HCEC 1CT (cell line): ENCODE measurements around the gene MYL10.
"Not testable (repeated sequence)": the region's sequence is repeated elsewhere in the genome, so short reads cannot be mapped to it uniquely, and the experiment has no call there.

Experiments used
- DNase-seq: peaks from one replicate; pipeline ENCODE4 v3.0.0-alpha.2; 2017

The MYL10 gene

DNA sequence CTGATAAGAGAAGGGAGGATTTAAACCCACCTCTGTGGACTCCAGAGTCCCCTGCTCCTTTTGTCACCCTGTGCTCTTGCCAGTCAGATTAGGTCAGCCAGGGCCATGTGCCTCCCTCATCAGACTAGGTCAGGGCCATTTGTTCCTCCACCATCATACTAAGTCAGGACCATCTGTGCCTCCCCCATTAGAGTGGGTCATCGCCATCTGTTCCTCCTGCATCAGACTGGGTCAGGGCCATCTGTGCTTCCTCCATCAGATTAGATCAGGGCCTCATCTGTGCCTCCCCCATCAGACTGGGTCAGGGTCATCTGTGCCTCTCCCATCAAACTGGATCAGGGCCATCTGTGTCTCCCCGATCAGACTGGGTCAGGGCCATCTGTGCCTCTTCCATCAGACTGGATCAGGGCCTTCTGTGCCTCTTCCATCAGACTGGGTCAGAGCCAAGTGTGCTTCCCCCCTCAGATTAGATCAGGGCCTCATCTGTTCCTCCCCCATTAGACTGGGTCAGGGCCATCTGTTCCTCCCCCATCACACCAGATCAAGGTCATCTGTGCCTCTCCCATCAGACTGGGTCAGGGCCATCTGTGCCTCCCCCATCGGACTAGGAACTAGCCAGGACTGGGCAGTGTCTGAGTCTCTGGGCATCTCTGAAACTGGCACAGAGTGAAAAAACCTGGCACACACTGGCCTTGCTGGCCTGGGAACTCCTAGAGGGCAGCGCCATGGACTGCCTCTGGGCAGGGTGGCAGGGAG is 11.5 kb downstream of the MYL10 start:
- no peak for DNase-seq

DNA sequence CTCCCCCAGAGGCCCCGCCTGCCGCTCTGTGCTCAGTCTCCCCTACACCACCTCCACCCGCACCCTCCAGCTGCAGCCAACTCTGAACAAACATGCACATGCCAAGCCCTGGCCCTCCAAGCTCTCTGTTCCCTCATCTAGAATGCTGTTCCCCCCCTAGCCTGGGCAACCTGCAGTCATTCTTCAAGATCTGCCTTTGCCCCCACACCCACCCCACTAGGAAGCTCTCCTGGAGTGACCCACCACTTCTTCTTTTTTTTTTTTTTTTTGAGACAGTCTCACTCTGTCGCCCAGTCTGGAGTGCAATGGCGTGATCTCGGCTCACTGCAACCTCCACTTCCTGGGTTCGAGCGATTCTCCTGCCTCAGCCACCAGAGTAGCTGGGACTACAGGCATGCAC is 13.7 kb downstream of the MYL10 start:
- no peak for DNase-seq

DNA sequence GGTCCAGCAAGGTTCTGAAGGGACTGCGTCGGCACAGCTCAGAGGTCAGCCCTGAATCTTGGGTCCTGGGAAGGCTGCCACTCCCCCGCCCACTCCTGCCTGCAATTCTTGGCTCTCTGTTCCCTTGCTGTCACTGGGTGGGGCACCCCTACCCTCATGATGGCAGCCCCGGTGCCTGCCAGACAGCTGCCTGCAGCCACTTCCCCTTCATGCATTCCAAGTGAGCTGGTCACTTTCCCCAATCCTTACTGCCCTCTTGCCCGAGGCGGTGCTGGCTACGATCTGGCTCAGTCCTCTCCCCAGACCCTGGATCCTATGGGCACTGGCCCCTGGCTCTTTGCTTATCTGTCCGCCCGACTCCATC is 14.2 kb downstream of the MYL10 start:
- no peak for DNase-seq

DNA sequence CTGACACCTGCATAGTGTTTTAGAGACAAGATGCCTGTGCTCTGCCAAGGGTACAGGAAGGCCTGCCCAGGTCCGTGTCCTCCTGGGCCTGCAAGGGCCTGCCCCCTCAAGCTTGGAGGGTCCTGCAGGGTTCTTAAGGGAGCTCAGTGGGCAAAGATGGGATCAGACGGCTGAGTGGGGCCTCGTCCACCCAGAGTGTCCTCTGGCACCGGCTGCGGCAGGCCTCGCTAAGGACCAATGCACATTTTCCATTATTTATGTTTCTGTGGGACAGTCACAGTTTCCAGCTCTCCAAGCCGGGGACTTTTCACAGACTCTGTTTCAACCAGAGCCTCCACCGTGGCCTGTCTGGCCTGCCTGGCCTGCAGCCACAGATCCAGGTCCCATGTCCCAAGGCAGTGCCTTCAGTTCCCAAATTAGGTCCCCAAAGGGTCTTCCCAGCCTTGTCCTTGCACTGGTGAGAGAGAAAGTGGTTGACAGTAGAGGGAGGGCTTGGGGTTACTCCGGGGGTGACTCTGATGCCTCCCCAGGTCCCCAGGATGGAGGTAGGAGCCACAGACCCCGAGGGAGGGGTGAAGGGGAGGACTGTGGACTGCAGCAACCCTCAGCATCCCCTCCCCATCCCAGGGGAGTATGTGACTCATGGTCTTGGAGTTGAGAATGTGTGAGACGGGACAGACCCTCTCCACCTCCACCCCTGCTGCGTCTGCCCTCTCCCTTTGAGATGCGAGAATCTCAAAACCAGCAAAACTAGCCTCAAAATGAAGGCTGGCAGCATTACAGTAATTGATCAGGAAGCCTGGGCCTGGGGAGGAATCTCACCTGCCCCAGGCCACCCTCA is 14.8 kb downstream of the MYL10 start:
- DNase-seq: no peak

DNA sequence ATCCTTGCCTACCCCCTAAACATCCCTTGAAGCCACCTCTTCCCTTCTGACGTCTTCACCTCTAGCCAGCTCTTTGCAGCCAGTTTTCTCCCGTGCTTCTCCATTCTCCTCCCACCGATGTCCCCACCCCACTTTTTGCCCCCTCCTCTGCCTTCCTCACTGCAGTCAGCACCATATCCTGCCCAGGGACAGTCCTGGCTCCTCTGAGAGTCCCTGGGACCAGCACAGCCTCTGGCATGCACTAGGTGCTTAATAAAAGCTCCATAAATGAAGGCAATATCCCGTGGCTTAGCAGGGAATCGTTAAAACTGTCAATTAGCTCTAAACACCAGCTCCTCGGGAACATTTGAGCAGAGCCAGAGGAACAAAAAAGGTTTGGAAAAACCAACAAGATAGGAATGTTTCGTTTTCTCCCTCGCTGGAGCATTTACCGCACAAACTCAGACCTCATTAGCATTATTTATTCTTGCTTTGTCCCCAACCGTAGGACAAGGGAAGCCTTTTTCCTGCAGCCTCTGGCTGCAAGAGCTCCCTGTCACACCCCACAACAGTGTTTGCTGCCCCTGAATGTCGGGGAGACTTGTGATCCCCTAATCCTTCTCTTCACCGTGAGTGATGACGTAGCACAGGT is 16.1 kb downstream of the MYL10 start:
- no peak for DNase-seq

DNA sequence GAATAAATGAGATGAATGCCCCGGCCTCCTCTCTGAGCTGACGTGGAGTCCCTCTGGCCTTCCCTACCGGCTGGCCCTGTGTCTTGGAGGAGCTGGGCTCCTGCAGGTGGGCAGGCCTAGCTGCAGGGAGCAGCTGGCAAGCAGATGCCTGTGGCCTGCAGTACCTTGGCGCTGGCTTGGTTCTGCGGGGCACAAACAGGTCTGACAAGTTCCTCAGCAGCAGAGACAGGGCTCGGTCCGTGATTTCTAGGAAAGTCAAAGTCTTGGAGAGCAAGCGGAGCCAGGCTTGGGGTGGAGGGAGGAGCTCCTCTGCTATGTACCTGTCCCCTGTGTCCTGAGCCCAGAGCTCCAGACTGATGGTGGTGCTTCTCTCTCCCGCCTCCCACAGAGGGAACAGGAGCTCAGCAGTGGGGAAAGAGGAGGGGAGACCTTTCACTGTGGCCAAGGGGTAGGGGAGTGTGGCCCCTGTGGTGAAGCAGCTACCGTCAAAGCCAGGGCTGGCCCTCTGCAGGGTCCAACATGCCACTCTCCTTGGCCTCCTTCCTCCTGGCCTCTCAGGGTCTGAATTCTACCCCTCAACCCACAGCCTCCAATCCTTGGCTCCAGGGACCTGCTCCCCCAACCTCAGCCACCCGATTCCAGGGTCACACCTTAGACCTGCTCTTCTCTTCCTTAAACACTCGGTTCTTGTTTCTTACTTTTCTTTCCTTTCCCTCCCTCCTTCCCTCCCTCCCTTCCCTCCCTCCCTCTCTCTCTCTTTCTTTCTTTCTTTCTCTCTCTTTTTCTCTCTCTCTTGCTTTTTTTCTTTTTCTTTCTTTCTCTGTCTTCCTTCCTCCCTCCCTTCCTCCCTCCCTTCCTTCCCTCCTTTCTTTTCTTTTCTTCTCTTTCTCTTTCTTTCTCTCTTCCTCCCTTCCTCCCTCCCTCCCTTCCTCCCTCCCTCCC is 20.1 kb downstream of the MYL10 start:
- no peak for DNase-seq

DNA sequence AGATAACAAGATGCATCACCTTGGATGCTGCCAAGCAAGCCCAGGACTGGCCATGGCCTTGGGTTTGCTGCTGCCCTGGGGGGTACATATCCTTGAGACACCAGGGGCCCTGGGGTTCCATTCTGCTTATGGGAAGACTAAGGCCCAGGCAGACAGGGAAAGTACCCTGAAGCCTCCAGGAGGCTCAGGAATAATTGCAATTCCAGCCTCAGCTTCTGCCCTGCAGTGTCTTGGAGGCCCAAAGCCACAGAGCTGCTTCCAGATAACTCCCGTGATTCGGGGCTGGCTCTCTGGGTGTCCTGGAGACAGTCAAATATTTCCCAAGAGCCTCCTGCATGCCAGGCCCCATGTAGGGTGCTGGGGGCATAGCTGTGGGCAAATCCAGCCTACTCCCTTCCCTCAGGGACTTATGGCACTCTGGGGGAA is 22.6 kb downstream of the MYL10 start:
- DNase-seq: no peak

DNA sequence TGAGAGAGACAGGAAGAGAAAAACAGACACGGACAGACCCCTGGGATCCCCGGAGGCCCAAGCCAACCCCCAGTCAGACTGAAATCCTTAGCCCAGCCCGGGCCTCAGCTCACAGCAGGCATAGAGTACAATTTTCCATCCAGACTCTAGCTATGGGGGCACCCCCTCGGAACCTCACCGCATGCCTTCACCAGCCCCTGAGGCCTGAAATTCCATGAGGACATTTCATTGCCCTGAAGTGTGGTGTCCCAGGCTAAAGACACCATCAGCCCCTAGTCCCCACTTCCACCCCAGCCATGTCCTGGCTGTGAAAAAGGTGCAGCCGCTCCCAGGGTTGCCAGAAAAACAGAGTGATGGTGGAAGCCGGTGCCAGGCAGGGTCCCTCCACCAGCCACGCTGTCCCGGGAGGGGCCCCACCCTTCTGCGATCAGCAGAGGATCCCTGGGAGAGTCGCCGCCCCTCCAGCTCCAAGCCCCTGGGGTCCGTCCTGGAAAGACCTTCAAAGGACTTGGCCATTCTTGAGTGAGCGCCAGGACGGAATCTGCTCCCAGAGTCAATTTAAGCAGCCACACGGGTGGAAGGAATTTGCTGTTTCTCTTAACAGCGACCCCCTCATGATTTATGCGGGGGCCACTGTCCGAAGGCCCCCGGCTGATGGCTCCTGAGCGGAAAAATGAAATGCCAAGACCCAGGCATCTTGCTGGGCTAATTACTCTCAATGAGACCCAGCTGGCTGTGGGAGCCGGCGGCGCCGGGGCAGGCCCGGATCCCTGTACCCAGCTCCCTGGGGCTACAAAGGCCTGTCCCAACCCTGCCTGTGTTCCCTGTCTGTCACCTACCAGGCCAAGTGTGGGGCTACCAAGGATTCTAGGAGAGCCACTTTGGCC is 23.2 kb downstream of the MYL10 start:
- no peak for DNase-seq

DNA sequence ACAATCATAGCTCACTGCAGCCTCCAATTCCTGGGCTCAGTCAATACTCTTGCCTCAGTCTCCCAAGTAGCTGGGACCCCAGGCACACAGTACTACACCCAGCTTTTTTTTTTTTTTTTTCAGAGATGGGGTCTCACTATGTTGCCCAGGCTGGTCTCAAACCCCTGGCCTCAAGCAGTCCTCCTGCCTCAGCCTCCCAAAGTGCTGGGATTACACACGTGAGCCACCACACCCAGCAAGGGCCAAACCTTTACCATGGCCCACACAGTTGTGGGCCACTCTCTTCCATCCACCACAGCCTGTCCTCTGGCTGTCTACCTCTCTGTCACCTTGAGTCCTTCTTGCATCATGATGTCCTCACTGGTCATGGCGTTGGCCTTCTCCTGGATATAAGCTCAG is 24.2 kb downstream of the MYL10 start:
- not testable (repeated sequence) for DNase-seq

DNA sequence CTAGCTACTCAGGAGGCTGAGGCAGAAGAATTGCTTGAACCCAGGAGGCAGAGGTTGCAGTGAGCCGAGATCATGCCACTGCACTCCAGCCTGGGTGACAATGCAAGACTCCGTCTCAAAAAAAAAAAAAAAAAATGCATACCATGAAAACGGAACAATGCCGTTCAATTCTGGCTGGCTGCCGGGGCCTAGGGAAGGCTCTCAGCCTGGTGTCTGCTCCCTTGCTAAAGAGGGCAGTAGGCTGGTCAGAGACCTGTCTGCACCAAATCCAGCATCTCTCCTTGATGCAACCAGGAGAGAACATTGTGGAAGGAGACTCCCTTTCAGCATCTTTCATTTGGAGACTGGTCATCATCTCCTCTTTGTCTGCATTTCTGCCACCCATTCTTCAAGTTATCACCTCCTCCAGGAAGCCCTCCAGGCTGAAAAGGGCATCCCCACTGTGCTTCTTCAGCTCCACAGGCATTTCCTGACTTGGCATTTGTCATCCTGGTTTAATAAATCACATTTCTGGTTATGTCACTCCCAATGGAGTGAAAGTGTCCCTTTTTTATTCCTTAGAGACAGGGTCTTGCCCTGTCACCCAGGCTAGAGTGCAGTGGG is 24.7 kb downstream of the MYL10 start:
- no peak for DNase-seq

DNA sequence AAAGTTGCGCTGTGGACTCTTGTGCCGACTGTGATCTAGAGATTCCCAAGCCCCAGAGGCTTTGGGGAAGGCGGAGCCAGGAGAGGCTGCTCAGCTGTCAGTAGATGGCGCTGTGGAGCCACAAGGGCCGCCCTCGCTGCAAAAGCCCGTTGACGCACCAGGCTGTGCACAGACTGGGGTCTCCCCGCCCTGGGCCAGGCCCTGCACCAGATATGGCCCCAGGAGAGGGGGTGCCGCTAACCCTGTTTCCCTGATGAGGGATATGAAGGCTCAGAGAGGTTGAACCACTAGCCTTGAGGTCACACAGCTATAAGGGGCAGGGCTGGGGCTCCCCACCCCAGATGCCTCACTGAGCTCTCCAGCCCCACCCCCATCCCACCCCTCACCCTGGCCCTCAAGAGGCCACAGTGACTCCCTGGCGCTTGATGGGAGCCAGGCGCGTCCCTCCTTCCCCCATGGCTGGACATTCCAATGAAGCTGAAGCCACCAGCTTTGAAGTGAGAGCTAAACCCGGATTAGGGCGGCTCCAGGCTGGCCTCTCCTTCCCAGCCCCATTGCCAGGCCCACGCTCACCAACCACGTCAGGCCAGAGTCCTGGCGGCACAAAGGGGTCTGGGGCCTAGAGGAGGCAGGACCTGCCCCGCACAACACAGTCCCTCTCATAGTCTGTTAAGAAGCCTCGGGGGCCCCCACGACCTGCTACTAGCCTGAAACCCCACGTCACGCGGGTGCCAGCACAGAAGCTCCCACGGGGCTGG is 26.4 kb downstream of the MYL10 start:
- DNase-seq: peak; percentile 55

DNA sequence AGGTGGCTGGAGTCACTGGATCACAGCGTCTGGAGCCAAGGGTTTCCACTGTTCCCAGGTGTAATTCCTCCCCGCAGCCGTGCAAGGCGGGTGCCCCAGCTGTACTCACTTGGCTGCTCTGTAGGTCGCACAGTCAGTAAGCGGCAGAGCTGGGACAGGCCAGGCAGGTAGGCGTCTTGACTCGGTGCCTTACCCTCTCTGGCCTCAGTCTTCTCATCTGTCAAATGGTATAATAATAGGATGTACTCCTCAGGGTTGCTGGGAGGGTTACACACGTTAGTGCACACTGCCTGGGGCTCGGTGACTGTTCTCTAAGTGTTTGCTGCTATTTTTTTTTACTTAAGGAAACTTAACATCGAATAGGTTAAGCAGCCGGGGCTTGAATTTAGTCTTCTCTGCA is 27.0 kb downstream of the MYL10 start:
- DNase-seq: no peak

DNA sequence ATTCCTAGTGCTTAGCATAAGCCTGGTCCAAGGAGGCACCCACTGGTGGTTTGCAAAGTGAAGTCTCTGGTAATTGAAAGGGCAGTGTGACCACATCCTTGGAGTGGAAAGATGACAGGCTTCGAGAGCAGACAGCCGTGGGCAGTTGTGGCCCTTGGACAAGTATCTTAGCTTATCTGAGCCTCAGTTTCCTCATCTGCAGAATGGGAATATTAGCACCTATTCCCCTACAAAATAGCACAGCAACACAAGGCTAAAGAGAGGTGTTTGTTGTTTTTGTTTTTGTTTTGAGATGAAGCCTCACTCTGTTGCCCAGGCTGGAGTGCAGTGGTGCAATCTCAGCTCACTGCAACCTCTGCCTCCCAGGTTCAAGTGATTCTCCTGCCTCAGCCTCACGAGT is 29.3 kb downstream of the MYL10 start:
- DNase-seq: no peak

DNA sequence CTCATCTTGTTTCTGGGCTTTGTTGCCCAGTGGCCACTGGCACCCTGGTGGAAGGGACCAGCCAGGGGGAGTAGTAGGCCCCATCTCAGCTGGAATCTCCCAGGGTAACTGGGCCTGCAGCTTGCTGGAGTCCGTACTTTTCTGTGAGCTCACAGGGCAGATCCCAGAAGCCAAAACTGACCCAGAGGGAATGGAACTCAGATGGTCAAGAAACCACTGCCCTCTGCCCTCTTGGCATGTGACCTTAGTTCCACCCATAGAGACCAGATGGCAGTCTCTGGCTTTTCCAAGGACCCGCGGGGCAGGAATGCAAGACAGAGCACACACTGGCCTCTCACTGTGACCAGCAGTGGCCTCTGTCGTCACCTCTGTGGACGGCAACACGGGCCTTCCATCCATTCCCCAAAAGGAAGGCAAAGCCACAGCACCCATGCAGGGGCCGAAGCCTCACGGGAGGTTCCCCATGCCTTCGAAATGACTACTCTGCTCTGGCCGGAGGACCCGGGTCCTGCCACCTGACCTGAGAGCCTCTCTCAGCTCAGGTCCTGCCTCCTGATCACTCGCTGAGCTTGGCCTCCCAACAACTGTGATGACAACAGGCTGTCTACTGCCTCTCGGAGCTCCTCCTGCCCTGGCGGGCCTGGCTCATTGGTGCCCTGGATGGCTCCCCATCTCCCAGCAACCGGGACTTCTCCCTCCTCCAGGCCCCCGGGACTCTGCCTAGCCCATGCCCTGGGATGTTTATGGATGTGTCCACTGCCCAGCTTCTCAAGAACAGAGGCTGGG is 29.9 kb downstream of the MYL10 start:
- no peak for DNase-seq

DNA sequence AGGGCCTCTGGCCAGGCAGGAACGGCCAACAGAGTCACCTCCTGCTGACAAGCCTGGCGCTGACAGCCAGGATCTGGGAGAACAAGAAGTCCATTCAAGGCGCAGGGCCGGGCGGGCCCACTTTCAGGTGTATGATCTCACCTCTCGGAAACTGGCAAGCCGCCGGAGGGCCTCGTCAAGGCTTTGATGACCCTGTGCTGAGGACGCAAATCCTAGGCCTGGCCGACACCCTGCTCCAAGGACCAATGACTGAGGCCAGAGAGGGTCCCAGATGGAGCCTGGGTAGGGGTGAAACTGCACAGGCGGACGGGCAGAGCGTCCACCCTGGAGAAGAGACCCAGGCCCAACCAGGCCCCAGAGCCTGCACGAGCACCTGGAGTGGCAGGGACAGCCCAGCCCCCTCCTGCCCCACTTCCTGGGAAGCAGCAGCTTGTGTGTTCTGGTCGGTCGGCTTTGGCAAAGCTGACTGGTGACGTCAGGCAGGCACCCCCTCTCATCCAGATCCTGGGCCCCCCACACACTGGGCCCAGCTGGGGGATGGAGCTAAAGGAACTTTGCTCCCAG is 30.6 kb downstream of the MYL10 start:
- no peak for DNase-seq

DNA sequence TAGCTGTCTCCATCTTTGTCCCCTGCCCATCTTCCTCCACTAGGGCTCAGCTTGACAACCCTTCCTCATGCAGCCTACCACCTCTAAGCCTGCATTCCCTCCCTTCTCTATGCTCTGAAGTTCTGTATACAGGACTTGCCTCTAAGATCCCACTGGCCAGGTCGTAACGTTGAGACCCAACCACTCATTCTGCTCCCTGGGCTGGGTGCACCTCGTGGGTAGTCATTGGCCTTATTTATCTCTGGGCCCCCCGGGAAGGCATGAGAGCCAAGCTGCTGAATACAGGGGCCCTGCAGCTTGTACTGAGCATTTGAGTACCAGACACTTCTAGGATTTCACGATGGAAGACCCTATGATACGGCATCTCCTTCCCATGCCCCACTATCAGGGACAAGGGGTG is 31.2 kb downstream of the MYL10 start:
- DNase-seq: no peak

DNA sequence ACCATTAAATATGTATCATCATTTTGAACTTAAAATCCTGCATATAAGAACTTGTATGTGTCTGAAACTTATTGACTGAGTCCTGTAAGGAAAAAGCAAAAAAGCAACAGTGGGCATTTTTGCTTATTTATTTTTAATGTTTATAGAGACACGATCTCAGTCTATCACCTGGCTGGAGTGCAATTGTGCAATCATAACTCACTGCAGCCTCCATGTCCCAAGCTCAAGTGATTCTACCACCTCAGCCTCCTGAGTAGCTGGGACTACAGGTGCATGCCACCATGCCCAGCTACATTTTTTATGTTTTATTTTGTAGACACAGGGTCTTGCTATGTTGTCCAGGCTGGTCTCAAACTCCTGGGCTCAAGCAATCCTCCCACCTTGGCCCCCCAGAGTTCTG is 32.2 kb downstream of the MYL10 start:
- DNase-seq: no peak

DNA sequence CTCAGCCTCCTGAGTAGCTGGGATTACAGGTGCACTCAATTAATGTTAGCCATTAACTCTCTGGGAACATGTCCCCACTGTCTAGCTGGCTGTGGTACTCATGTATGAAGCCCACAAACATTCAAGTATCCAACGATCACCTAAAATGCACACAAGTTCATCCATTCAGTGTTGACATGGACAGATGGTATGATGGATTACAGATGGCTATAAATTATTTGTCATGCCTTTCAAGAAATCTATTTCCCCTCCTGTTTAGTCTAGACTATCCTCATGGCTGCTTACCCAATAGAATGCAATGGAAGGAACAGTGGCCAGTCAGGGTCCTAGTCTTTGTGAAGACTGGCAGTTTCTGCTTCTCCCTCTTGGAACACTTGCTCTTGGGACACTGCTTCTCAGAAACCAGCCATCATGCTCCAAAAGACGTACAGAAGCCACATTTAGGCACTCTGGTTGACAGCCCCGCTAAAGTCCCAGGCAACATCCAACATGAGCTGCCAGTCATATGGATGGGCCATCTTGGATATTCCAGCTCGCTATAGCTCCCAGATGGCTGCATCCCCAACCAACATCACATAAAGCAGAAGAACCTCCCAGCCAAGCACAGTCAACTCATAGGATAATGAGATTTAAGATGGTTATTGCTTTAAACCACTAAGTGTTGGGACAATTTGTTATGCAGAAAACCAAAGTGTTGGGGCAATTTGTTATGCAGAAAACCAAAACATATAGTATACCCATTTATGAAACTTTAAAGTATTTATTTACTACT is 33.1 kb downstream of the MYL10 start:
- DNase-seq: no peak

DNA sequence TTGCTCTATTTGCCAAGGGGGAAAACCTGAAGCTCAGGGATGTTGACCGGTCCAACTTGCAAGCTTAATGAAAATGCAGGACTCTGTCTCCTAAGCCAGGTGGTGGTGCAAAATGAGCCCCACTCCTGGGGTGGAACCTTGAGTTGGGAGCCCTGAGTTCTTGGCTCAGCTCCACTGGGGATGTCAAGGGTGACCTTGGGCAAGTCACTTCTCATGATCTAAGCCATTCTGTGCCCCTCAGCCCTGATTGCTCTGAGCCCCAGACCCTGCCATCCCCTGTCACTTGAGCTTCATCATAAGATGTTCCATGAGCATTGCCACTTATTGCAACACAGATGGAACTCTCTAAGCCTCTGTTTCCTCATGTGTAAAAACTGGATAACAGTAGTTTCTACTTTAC is 33.9 kb downstream of the MYL10 start:
- DNase-seq: no peak
